H1 (cell line): ENCODE measurements around the gene GABRD. TPM values are rescaled to one million over a fixed set of nuclear protein-coding genes. Genes with fewer than 3 reads are reported as not detected.

Source experiments
- CTCF ChIA-PET: fragments of 300-600 bp; sonication (Branson Sonifier 250); formaldehyde crosslinking; loops from one replicate; lab custom pipeline; 2021; ENCODE audit not compliant: partially characterized antibody; lab: Charles Lee
- POLR2A ChIA-PET: fragments of 300-600 bp; sonication (Branson Sonifier 250); formaldehyde crosslinking; loops from one replicate; lab custom pipeline; 2021; ENCODE audit warnings: inconsistent platforms; ENCODE audit not compliant: partially characterized antibody; lab: Charles Lee
- DNase-seq, 2 experiments: peaks; one replicate each; pipeline versions ENCODE4 v3.0.0 to v3.0.0-alpha.2; 2010 to 2022; ENCODE audit warnings: low spot score in 2 of 2, low read depth in 1 of 2, mixed read lengths in 1 of 2
- FAIRE-seq: peaks from 2 replicates; lab custom pipeline; 2011; peaks lifted over from hg19 to GRCh38; lab: Jason Lieb, UNC
- H2AFZ ChIP-seq: 2 replicates; pipeline ENCODE4 v1.8.1; 2012; ENCODE audit warnings: low read length, inconsistent platforms
- H2AK5ac ChIP-seq: 2 replicates; pipeline ENCODE4 v1.6.1; 2013; ENCODE audit warnings: low read depth, low read length
- H2BK120ac ChIP-seq: replicated peaks from 2 replicates; pipeline ENCODE3; 2013; ENCODE audit warnings: low read depth, low read length, inconsistent platforms
- H2BK12ac ChIP-seq: 2 replicates; pipeline ENCODE4 v1.6.1; 2013; ENCODE audit warnings: low read depth, low read length
- H2BK15ac ChIP-seq: 2 replicates; pipeline ENCODE4 v1.6.1; 2013; ENCODE audit warnings: low read length
- H2BK20ac ChIP-seq: 2 replicates; pipeline ENCODE4 v1.6.1; 2013; ENCODE audit warnings: low read length
- H2BK5ac ChIP-seq: 2 replicates; pipeline ENCODE4 v1.6.1; 2013; ENCODE audit warnings: low read depth, low read length
- H3K14ac ChIP-seq: 2 replicates; pipeline ENCODE4 v1.6.1; 2013; ENCODE audit warnings: inconsistent platforms; ENCODE audit not compliant: insufficient read length
- H3K18ac ChIP-seq: 2 replicates; pipeline ENCODE4 v1.6.1; 2013; ENCODE audit warnings: low read length; ENCODE audit errors: extremely low read depth
- H3K23ac ChIP-seq: 2 replicates; pipeline ENCODE4 v1.6.1; 2013; ENCODE audit warnings: inconsistent platforms; ENCODE audit not compliant: insufficient read length
- H3K23me2 ChIP-seq: 2 replicates; pipeline ENCODE4 v1.6.1; 2013; ENCODE audit warnings: low read depth, low read length
- H3K27ac ChIP-seq: 2 replicates; pipeline ENCODE4 v1.6.1; 2011; ENCODE audit warnings: low read depth, low read length, inconsistent platforms
- H3K27me3 ChIP-seq, 4 experiments: replicated peaks in 1 of 4; 1 replicate in 1 of 4; 2 replicates in 3 of 4; pipeline versions ENCODE4 v1.6.1 to v1.8.1; 2011 to 2013; ENCODE audit warnings: low read length in 3 of 4, mild to moderate bottlenecking in 3 of 4, inconsistent platforms in 2 of 4, mixed read lengths in 2 of 4, moderate library complexity in 1 of 4; ENCODE audit not compliant: control insufficient read depth in 3 of 4, insufficient read depth in 3 of 4; ENCODE audit errors: extremely low read depth in 1 of 4
- H3K36me3 ChIP-seq, 4 experiments: 2 replicates each; pipeline versions ENCODE4 v1.6.1 to v1.8.1; 2011 to 2013; ENCODE audit warnings: mild to moderate bottlenecking in 4 of 4, low read length in 3 of 4, moderate library complexity in 2 of 4, control low read depth in 1 of 4, inconsistent platforms in 1 of 4; ENCODE audit not compliant: insufficient read depth in 4 of 4, control insufficient read depth in 2 of 4
- H3K4ac ChIP-seq: replicated peaks from 2 replicates; pipeline ENCODE3; 2013; ENCODE audit warnings: low read length, low read depth, mixed read lengths, inconsistent platforms; ENCODE audit not compliant: insufficient read length
- H3K4me1 ChIP-seq, 4 experiments: replicated peaks in 1 of 4; 1 replicate in 1 of 4; 2 replicates in 3 of 4; pipeline versions ENCODE4 v1.6.1 to v1.8.1; 2011 to 2013; ENCODE audit warnings: low read length in 3 of 4, inconsistent platforms in 2 of 4, mixed read lengths in 1 of 4; ENCODE audit not compliant: insufficient read depth in 4 of 4, control insufficient read depth in 3 of 4
- H3K4me2 ChIP-seq, 2 experiments: 2 replicates each; pipeline versions ENCODE4 v1.6.1 to v1.8.1; 2011 to 2013; ENCODE audit warnings: low read depth in 2 of 2, low read length in 2 of 2, control low read depth in 1 of 2, inconsistent platforms in 1 of 2, mild to moderate bottlenecking in 1 of 2; ENCODE audit not compliant: insufficient read depth in 1 of 2
- H3K4me3 ChIP-seq, 4 experiments: fragments of 200-600, 300-600 bp in 1 of 4; sonication (generic), shearing (Covaris generic), sonication (Bioruptor Twin) in 1 of 4; 2 replicates each; pipeline versions ENCODE4 v1.5.1 to v1.8.1; 2011 to 2016; ENCODE audit warnings: low read length in 4 of 4, low read depth in 3 of 4, control low read depth in 2 of 4, inconsistent platforms in 2 of 4, mild to moderate bottlenecking in 2 of 4, mixed read lengths in 1 of 4, moderate library complexity in 1 of 4; ENCODE audit not compliant: insufficient read depth in 2 of 4; ENCODE audit errors: extremely low read depth in 1 of 4
- H3K56ac ChIP-seq: replicated peaks from 2 replicates; pipeline ENCODE3; 2013; ENCODE audit warnings: low read depth, mild to moderate bottlenecking, mixed read lengths, low read length, inconsistent platforms; ENCODE audit not compliant: insufficient read length
- H3K79me1 ChIP-seq: 2 replicates; pipeline ENCODE4 v1.6.1; 2013; ENCODE audit warnings: low read depth, low read length, control low read depth
- H3K79me2 ChIP-seq, 2 experiments: 2 replicates each; pipeline versions ENCODE4 v1.6.1 to v1.8.1; 2012 to 2013; ENCODE audit warnings: low read length in 2 of 2, mild to moderate bottlenecking in 2 of 2, inconsistent platforms in 1 of 2; ENCODE audit not compliant: insufficient read depth in 2 of 2, control insufficient read depth in 1 of 2
- H3K9ac ChIP-seq, 4 experiments: replicated peaks in 1 of 4; 1 replicate in 1 of 4; 2 replicates in 3 of 4; pipeline versions ENCODE4 v1.6.1 to v1.8.1; 2011 to 2013; ENCODE audit warnings: low read depth in 3 of 4, low read length in 3 of 4, control low read depth in 2 of 4, mild to moderate bottlenecking in 2 of 4, moderate library complexity in 2 of 4, inconsistent platforms in 1 of 4; ENCODE audit errors: extremely low read depth in 1 of 4
- H3K9me3 ChIP-seq, 2 experiments: 2 replicates each; pipeline versions ENCODE4 v1.6.1 to v1.8.1; 2012 to 2013; ENCODE audit warnings: mild to moderate bottlenecking in 2 of 2, moderate library complexity in 2 of 2, control low read depth in 1 of 2, inconsistent platforms in 1 of 2, low read depth in 1 of 2, low read length in 1 of 2, mixed read lengths in 1 of 2; ENCODE audit not compliant: insufficient read depth in 2 of 2
- H4K20me1 ChIP-seq, 2 experiments: replicated peaks in 1 of 2; 2 replicates each; pipeline versions ENCODE3 to v1.8.1; 2011 to 2013; ENCODE audit warnings: inconsistent platforms in 2 of 2, low read length in 2 of 2, mild to moderate bottlenecking in 1 of 2; ENCODE audit not compliant: insufficient read depth in 2 of 2, control insufficient read depth in 1 of 2
- H4K5ac ChIP-seq: 2 replicates; pipeline ENCODE4 v1.6.1; 2013; ENCODE audit warnings: low read length, low read depth, mixed read lengths, inconsistent platforms; ENCODE audit not compliant: insufficient read length
- H4K8ac ChIP-seq: 2 replicates; pipeline ENCODE4 v1.8.0; 2013; ENCODE audit warnings: mild to moderate bottlenecking, moderate library complexity, low read length, inconsistent platforms; ENCODE audit not compliant: insufficient read depth; ENCODE audit errors: extremely low read depth
- H4K91ac ChIP-seq: replicated peaks from 2 replicates; pipeline ENCODE3; 2013; ENCODE audit warnings: low read length, mixed read lengths, inconsistent platforms; ENCODE audit not compliant: insufficient read length
- BACH1 ChIP-seq: IDR thresholded peaks from 2 replicates; pipeline ENCODE4 v1.6.1; 2012; ENCODE audit warnings: low read length, improper control_type of control experiment
- BRCA1 ChIP-seq: IDR thresholded peaks from 2 replicates; pipeline ENCODE4 v1.6.1; 2012; ENCODE audit warnings: low read depth, low read length, improper control_type of control experiment
- EGR1 ChIP-seq: IDR thresholded peaks from 2 replicates; pipeline ENCODE4 v1.6.1; 2011; ENCODE audit warnings: low read depth, low read length, borderline replicate concordance
- EZH2 ChIP-seq: fragments of 200-600 bp; sonication (generic); IDR thresholded peaks from 2 replicates; pipeline ENCODE4 v1.7.1; 2012; ENCODE audit warnings: low read depth, mild to moderate bottlenecking, moderate library complexity, low read length, inconsistent platforms; ENCODE audit not compliant: severe bottlenecking
- GABPA ChIP-seq: IDR thresholded peaks from 2 replicates; pipeline ENCODE4 v1.6.1; 2011; ENCODE audit warnings: mild to moderate bottlenecking, low read length, moderate library complexity, borderline replicate concordance; ENCODE audit not compliant: insufficient read depth
- MAFK ChIP-seq: IDR thresholded peaks from 2 replicates; pipeline ENCODE4 v1.6.1; 2012; ENCODE audit warnings: low read depth, mild to moderate bottlenecking, improper control_type of control experiment, low read length
- NRF1 ChIP-seq: IDR thresholded peaks from 2 replicates; pipeline ENCODE4 v1.6.1; 2011; ENCODE audit warnings: mild to moderate bottlenecking, low read depth, low read length, improper control_type of control experiment
- RFX5 ChIP-seq: IDR thresholded peaks from 2 replicates; pipeline ENCODE4 v1.6.1; 2011; ENCODE audit warnings: low read depth, low read length, improper control_type of control experiment, borderline replicate concordance
- RXRA ChIP-seq: IDR thresholded peaks from 2 replicates; pipeline ENCODE4 v1.6.1; 2011; ENCODE audit warnings: low read depth, mild to moderate bottlenecking, low read length, moderate library complexity; ENCODE audit not compliant: insufficient read depth
- SIRT6 ChIP-seq: IDR thresholded peaks from one replicate; pipeline ENCODE4 v1.7.1; 2012; ENCODE audit warnings: low read length, inconsistent platforms
- SRF ChIP-seq: IDR thresholded peaks from 2 replicates; pipeline ENCODE4 v1.6.1; 2011; ENCODE audit warnings: mild to moderate bottlenecking, low read depth, low read length, moderate library complexity
- TCF12 ChIP-seq: IDR thresholded peaks from 2 replicates; pipeline ENCODE4 v1.6.1; 2011; ENCODE audit warnings: low read depth, mild to moderate bottlenecking, low read length
- YY1 ChIP-seq: IDR thresholded peaks from 2 replicates; pipeline ENCODE4 v1.6.1; 2011; ENCODE audit warnings: low read depth, mild to moderate bottlenecking, low read length
- WGBS, 2 experiments: shearing (Covaris generic) in 1 of 2; methylation state at CpG; one replicate each; pipeline versions ENCODE4 v1.1.6 to v1.1.7; 2013 to 2015; ENCODE audit warnings: low lambda C conversion rate in 2 of 2, mixed read lengths in 2 of 2, inconsistent platforms in 1 of 2, low coverage in 1 of 2, missing lambda C conversion rate in 1 of 2; ENCODE audit not compliant: insufficient replicate concordance in 2 of 2, insufficient coverage in 1 of 2, insufficient read length in 1 of 2; ENCODE audit errors: extremely low coverage in 1 of 2, missing lambda C conversion rate in 1 of 2; 5-methylcytosine and 5-hydroxymethylcytosine counted together
- polyA plus RNA-seq, 7 experiments: library from polyadenylated mRNA; depleted of rRNA in 3 of 7; stranded (reverse) in 5 of 7; unstranded in 2 of 7; fragments of >200 nt in 5 of 7; fragments of 200-250 nt in 2 of 7; gene quantifications; 1 replicate in 5 of 7; 2 replicates in 1 of 7; 4 replicates in 1 of 7; pipeline versions ENCODE4 v1.2.1 to v1.2.3, GENCODE V29; 2011 to 2013; ENCODE audit warnings: missing spikeins in 2 of 7, mixed read lengths in 2 of 7
- total RNA-seq: library from RNA; stranded (reverse); fragmentation: NEBNext Ultra II Directional; extraction: Animal tissue kit (Norgen Biotek cat#: 25700); gene quantifications from 2 replicates; pipeline ENCODE4 v1.2.1, GENCODE V29; 2021
- TF ChIP-seq, protein P1 (sequence below): IDR thresholded peaks from 2 replicates; pipeline ENCODE4 v1.6.1; 2011; ENCODE audit warnings: low read length, improper control_type of control experiment

Gene GABRD
- total and polyA plus RNA-seq, 2 of the 8 experiments (the other 6 are each of a cell fraction or from before 2014, with no cell fraction given), result 1.8 to 3.0 TPM

DNA sequence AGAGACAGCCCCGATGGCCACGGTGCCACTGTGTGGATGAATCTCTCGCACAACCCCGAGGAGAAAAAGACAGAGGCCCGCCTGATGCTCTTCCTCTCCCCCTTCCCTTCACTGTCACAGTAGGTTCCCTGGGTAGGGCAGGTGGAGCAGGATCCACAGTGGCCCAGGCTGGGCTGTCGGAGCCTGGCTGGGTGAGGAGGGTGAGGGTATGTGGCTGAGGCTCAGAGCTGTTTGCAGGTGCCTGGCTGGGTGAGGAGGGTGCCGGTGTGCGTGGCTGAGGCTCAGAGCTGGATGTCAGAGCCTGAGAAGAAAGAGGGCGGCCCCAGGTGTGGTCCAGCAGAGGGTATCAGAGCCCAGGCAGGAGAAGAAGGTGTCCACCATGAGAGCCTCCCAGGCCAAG lies 18.3 kb upstream of the GABRD start:
- WGBS, 2 experiments, result 92% methylated on average over 8 of the region's 9 CpGs; no CpG with 5 or more reads in 1 of the 2 experiments
- H3K9me3 ChIP-seq, result no peaks in the 10 kb centered on the region
- no peak overlapping the region for H2BK20ac ChIP-seq
- H3K4me2 ChIP-seq, result no peak overlapping the region
- no peak for FAIRE-seq
- no peak overlapping the region for H3K4me3 ChIP-seq
- H3K79me2 ChIP-seq, result no peaks in the 10 kb centered on the region
- peaks cover 0 to 2% (median 0%) of the 10 kb centered on the region in 4 experiments; a peak in 3 of 7 replicates for H3K27me3 ChIP-seq
- no peaks in the 10 kb centered on the region for H3K79me1 ChIP-seq
- H3K27ac ChIP-seq, result no peak overlapping the region
- H3K23me2 ChIP-seq, result no peaks in the 10 kb centered on the region; the same call in 1 of the 2 replicates
- H3K4me1 ChIP-seq, result peaks cover 0 to 2% (median 0%) of the 10 kb centered on the region in 4 experiments; a peak in 3 of 7 replicates
- H2BK15ac ChIP-seq, result no peak overlapping the region
- no peak overlapping the region for H3K9ac ChIP-seq
- H4K20me1 ChIP-seq, result no peaks in the 10 kb centered on the region
- H3K18ac ChIP-seq, result no peak overlapping the region; the same call in 1 of the 2 replicates
- POLR2A ChIA-PET, result no interaction called here
- H3K56ac ChIP-seq, result no peak overlapping the region
- H2BK5ac ChIP-seq, result no peak overlapping the region
- no peak overlapping the region for H4K8ac ChIP-seq
- H2BK12ac ChIP-seq, result no peak overlapping the region
- DNase-seq, result no peak
- no peak overlapping the region for H3K4ac ChIP-seq
- H3K36me3 ChIP-seq, result no peaks in the 10 kb centered on the region
- no peak overlapping the region for H3K23ac ChIP-seq
- CTCF ChIA-PET, result interaction anchor here (0.5 to 1.5 kb wide), 6 partner anchors 17 to 231 kb away, joined by 3 to 5 read pairs (median 4); no protein-coding TSS in a partner anchor
- no peak overlapping the region for H3K14ac ChIP-seq
- H4K5ac ChIP-seq, result no peak overlapping the region
- H2BK120ac ChIP-seq, result no peak overlapping the region
- H2AFZ ChIP-seq, result no peak overlapping the region
- H2AK5ac ChIP-seq, result no peak overlapping the region
- no peak overlapping the region for H4K91ac ChIP-seq
- TF ChIP-seq MAFK, result no peak
- no peak for TF ChIP-seq BACH1
- TF ChIP-seq NRF1, result no peak
- TF ChIP-seq YY1, result no peak
- no peak for TF ChIP-seq GABPA
- no peak for TF ChIP-seq BRCA1
- no peak for TF ChIP-seq EZH2
- no peak for TF ChIP-seq TCF12
- TF ChIP-seq SIRT6, result no peak
- no peak for TF ChIP-seq SRF
- TF ChIP-seq RFX5, result no peak
- TF ChIP-seq RXRA, result no peak
- TF ChIP-seq EGR1, result no peak
- TF ChIP-seq, protein P1, sequence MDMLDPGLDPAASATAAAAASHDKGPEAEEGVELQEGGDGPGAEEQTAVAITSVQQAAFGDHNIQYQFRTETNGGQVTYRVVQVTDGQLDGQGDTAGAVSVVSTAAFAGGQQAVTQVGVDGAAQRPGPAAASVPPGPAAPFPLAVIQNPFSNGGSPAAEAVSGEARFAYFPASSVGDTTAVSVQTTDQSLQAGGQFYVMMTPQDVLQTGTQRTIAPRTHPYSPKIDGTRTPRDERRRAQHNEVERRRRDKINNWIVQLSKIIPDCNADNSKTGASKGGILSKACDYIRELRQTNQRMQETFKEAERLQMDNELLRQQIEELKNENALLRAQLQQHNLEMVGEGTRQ, result no peak
